ENCODE measurements around the gene MALL.
"Not testable (repeated sequence)": the region's sequence is repeated elsewhere in the genome, so short reads cannot be mapped to it uniquely, and the experiment has no call there.

The MALL gene

GRCh38 chr2:110097506-110098220, 18.0 kb downstream of the MALL start:
- DNase-seq: no peak

GRCh38 chr2:110095994-110096633, 19.5 kb downstream of the MALL start:
- no peak for DNase-seq

GRCh38 chr2:110094884-110095534, 20.6 kb downstream of the MALL start:
- not testable (repeated sequence) for DNase-seq

- DNase-seq: not testable (repeated sequence)
These were observed 21.7 kb downstream of the MALL start for GRCh38 chr2:110093924-110094323.

GRCh38 chr2:110090164-110090563, 25.5 kb downstream of the MALL start:
- DNase-seq: not testable (repeated sequence)

GRCh38 chr2:110083757-110084156, 31.9 kb downstream of the MALL start:
- DNase-seq: not testable (repeated sequence)

- not testable (repeated sequence) for DNase-seq
These were observed 32.5 kb downstream of the MALL start for GRCh38 chr2:110083162-110083561.

- not testable (repeated sequence) for DNase-seq
These were observed 37.5 kb downstream of the MALL start for GRCh38 chr2:110078104-110078503.

GRCh38 chr2:110075896-110076295, 39.7 kb downstream of the MALL start:
- not testable (repeated sequence) for DNase-seq

GRCh38 chr2:110069869-110070268, 45.8 kb downstream of the MALL start:
- not testable (repeated sequence) for DNase-seq

GRCh38 chr2:110068153-110068552, 47.5 kb downstream of the MALL start:
- not testable (repeated sequence) for DNase-seq

- not testable (repeated sequence) for DNase-seq
These were observed 53.3 kb downstream of the MALL start for GRCh38 chr2:110062332-110062731.

- DNase-seq: not testable (repeated sequence)
These were observed 55.1 kb downstream of the MALL start for GRCh38 chr2:110060550-110060949.

- DNase-seq: not testable (repeated sequence)
These were observed 55.8 kb downstream of the MALL start for GRCh38 chr2:110059694-110060358.

- DNase-seq: not testable (repeated sequence)
These were observed 56.5 kb downstream of the MALL start for GRCh38 chr2:110059009-110059693.

- DNase-seq: not testable (repeated sequence)
These were observed 57.6 kb downstream of the MALL start for GRCh38 chr2:110058034-110058433.

GRCh38 chr2:110055819-110056408, 59.7 kb downstream of the MALL start:
- DNase-seq: not testable (repeated sequence)

GRCh38 chr2:110054521-110055407, 60.9 kb downstream of the MALL start:
- DNase-seq: not testable (repeated sequence)

- not testable (repeated sequence) for DNase-seq
These were observed 61.9 kb downstream of the MALL start for GRCh38 chr2:110053688-110054087.

- not testable (repeated sequence) for DNase-seq
These were observed 63.5 kb downstream of the MALL start for GRCh38 chr2:110052166-110052565.

GRCh38 chr2:110050222-110050621, 65.4 kb downstream of the MALL start:
- DNase-seq: not testable (repeated sequence)
